Measurements from ENCODE around the gene RANBP17.

Gene RANBP17

GRCh38 chr5:171307789-171308452, 446.1 kb downstream of the RANBP17 start:
- DNase-seq = no peak

- no peak for DNase-seq
Observed at GRCh38 chr5:171308453-171309275, 446.8 kb downstream of the RANBP17 start, which contains the start of gene TLX3. TLX3 (plus strand) TSS chr5:171309248; CDS start chr5:171309366, 118 bp downstream.

DNA sequence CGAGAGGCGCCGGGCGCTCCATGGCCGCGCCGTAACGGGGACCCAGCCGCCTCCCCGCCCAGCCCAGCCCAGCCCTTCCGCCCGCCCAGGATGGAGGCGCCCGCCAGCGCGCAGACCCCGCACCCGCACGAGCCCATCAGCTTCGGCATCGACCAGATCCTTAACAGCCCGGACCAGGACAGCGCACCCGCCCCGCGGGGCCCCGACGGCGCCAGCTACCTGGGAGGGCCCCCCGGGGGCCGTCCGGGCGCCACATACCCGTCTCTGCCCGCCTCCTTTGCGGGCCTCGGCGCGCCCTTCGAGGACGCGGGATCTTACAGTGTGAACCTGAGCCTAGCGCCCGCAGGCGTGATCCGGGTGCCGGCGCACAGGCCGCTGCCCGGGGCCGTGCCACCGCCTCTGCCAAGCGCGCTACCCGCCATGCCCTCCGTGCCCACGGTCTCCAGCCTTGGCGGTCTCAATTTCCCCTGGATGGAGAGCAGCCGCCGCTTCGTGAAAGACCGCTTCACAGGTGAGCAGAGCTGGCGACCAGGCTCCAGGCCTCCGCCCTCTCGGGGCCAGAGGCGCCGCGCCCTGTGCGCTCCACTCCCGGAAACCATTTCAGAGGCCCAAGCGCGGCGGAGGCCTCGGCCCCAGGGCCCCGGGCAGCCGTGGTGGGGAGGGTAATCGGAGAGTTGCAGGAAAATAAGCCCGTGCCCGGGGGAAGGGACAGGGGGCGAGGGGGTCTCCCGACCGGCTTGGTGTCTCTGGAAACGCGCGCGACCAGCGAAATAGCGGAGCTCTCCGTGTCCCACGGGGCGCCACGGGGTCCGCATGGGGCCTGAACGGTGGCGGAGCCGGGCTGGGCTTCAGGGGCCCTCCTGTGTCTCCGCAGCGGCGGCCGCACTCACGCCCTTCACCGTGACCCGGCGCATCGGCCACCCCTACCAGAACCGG, 447.7 kb downstream of the RANBP17 start:
- DNase-seq = no peak

DNA sequence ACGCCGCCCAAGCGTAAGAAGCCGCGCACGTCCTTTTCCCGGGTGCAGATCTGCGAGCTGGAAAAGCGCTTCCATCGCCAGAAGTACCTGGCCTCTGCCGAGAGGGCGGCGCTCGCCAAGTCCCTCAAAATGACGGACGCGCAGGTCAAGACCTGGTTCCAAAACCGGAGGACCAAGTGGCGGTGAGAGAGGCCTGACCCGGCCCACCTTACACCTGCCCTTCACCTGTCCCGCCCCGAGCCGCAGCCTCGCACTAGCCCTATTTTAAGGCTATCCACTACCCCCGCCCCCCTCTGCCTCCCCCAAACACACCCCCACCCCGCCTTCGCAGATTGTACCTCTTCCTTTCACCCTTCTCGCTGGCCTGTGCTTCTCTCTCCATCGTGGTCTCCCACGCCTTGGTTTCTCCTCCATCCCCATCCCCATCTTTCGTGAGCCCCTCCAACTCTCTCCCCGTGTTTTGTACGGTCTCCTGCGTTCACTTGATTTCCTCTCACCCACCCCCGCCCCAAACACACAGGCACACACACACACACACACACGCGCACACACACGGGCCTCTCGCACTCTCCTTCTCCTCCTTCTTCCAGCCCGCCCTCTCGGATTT, 448.5 kb downstream of the RANBP17 start:
- DNase-seq = no peak

- DNase-seq = no peak
Observed at GRCh38 chr5:171310819-171311321, 449.1 kb downstream of the RANBP17 start.

DNA sequence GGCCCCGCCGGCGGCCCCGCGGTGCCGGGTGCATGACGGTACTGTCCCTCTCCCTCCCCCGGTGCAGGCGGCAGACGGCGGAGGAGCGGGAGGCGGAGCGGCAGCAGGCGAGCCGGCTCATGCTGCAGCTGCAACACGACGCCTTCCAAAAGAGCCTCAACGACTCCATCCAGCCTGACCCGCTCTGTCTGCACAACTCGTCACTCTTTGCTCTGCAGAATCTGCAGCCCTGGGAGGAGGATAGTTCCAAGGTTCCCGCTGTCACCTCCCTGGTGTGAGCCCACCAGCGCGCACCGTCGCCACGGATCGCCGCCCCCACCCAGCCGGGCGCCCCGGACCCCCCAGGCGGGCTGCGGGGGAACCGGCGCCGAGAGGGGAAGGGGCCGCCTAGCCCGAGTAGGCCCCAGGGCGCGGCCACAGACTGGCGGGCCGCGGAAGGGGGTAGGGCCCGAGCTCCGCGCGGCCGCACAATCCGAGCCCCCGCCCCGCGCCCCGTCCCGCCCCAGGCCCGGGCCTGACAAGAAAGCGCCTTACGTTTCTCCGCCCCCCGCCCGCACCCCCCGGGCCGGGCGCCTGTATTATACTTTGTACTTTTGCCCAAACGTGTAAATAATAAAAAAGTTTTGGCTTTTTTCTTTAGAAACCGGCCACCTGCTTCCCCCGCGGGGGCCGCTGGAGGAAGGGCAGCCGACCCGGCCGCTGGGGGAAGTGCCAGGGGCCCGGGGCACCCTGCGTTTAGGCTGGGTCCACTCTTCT, 449.7 kb downstream of the RANBP17 start:
- no peak for DNase-seq

GRCh38 chr5:171312129-171312974, 450.5 kb downstream of the RANBP17 start:
- DNase-seq = no peak

DNA sequence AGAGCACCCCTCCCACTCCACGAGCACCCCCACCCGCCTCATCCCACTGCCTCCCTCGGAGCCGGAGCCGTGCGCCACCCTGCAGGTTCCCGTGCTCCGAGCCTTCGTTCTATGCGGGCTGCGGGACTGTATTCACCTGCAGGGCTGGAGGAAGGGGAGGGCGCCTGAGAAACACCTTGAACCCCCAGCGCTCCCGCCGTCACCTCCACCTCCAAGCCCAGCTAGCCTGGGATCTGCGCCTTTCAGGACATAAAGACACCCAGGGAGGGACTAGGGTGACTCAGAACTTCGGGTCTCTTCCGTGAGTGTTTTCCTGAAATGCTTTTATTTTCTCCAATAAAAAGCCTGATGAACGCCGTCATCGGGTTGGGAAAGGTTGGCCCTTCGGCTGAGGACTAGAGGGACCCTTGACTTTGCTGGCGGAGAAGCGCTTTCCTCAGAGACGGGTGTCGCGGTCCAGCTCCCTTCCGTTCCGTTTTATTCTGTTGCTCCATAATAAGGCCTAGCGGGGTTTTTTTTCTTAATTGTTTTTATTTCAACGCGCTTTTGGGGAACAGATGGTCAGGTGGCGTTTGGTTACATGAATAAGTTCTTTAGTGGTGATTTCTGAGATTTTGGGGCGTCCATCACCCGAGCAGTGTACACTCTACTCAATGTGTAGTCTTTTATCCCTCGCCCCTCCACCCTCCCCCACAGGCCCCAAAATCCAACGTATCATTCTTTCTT, 451.8 kb downstream of the RANBP17 start:
- no peak for DNase-seq

DNA sequence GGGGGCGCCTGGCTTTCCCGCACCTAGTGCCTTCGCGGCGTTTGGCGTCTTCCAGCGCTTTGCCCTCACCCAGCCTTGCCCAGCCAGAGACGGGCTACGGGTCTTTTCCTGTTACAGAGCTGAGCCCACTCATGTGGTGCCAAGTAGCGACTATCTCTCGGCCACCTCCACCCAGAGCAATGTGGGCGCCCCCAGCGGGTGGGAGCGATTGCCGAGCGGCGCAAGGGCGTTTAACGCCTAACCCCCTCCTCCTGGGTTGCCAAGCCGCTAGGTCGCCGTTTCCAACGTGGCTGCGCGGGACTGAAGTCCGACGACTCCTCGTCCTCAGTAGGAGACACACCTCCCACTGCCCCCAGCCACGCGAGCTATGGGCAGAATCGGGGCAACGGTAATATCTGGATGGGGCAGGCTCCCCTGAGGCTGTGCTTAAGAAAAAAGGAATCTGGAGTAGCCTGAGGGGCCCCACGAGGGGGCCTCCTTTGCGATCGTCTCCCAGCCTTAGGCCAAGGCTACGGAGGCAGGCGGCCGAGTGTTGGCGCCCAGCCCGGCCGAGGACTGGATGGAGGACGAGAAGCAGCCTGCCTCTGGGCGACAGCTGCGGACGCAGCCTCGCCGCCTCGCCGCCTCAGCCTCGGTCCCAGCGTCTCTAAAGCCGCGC, 453.0 kb downstream of the RANBP17 start:
- no peak for DNase-seq

- DNase-seq = no peak
Observed at GRCh38 chr5:171315386-171315891, 453.6 kb downstream of the RANBP17 start.

DNA sequence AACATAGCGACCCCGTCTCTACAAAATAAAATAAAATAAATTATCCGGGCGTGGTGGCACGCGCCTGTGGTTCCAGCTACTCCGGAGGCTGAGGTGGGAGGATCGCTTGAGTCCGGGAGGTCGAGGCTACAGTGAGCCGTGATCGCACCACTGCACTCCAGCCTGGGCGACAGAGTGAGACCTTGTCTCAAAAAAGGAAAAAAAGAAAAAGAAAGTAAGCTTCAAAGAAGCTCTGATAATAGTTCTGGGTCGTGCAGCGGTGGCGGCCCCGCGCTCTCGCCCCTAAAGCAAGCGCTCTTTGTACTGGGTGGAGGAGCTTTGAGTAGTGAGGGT, 454.1 kb downstream of the RANBP17 start:
- no peak for DNase-seq

GRCh38 chr5:171316258-171317121, 454.7 kb downstream of the RANBP17 start:
- DNase-seq = no peak

GRCh38 chr5:171317230-171317629, 455.4 kb downstream of the RANBP17 start:
- DNase-seq = no peak

DNA sequence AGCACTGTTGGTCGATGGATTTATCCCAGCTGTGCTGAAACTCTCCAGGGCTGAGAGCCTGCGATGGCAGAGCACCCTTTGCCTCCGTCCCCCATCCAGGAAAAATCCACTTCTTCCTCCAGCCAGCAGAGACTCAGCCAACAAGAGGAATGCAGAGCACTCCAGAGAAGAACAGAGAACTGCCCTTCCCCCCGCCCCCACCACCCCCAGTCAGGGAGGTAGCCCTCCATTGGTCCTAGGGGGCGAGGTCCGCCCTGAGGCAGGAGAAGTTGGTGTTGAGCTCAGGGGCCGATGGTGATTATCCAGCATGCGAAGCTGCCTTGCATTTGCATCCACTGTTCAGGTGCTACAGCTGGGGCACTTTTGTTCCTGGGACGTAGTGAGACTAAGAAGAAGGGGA, 456.2 kb downstream of the RANBP17 start:
- DNase-seq = no peak

DNA sequence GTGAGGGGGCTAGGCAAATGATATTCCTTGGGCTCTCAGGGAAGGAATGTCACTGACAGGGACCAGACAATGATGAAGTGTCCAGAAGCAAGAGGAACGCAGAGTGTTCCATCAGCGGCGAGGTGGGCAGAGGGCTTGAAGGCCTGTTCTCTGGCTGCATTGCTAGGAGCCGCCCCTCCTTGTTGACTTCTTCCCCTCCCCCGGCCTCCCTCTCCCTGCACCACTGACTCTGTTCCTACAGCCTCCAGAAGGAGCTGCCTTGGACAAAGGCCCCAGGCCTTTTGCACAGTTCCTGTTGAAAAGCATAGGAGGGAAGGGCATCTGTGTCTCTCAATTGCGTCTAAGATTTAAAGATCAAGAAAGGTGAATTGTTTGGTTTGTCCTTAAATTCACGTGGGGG, 459.6 kb downstream of the RANBP17 start:
- DNase-seq = no peak

GRCh38 chr5:171322527-171322926, 460.7 kb downstream of the RANBP17 start:
- no peak for DNase-seq

- DNase-seq = no peak
Observed at GRCh38 chr5:171323007-171323406, 461.2 kb downstream of the RANBP17 start.

Measured in CD4-positive, alpha-beta T cell treated with Interleukin-17A for 1 hour (primary cell).